SU-DHL-6 (cell line): ENCODE results near the gene NDUFA8.

Experiments
- H2AFZ ChIP-seq: fragments of 200-600 bp; sonication (generic); 2 replicates; pipeline ENCODE4 v1.6.1; 2014; ENCODE audit warnings: low read depth, mild to moderate bottlenecking, moderate library complexity, mixed read lengths, antibody characterized with exemption, low read length; ENCODE audit not compliant: severe bottlenecking
- H3F3A ChIP-seq: fragments of 200-600 bp; shearing (Covaris generic); 2 replicates; pipeline ENCODE4 v1.6.0; 2016; ENCODE audit warnings: antibody characterized with exemption, mild to moderate bottlenecking; ENCODE audit not compliant: insufficient read depth
- H3K27ac ChIP-seq: fragments of 200-600 bp; sonication (generic); 2 replicates; pipeline ENCODE4 v1.5.1; 2016; ENCODE audit warnings: low read depth, mild to moderate bottlenecking, low read length, moderate library complexity, mixed read lengths
- H3K27me3 ChIP-seq: fragments of 200-600 bp; sonication (generic), shearing (Covaris generic); 2 replicates; pipeline ENCODE4 v1.6.0; 2014; ENCODE audit warnings: mild to moderate bottlenecking, low read length
- H3K36me3 ChIP-seq: fragments of 200-600 bp; sonication (generic); 2 replicates; pipeline ENCODE4 v1.6.1; 2014; ENCODE audit warnings: mild to moderate bottlenecking, low read length, mixed read lengths
- H3K4me2 ChIP-seq: fragments of 300-600, 200-600 bp; shearing (Covaris generic), sonication (generic); 2 replicates; pipeline ENCODE4 v1.6.0; 2014; ENCODE audit warnings: low read length, low read depth, mild to moderate bottlenecking; ENCODE audit not compliant: poor library complexity, severe bottlenecking
- H3K4me3 ChIP-seq: fragments of 200-600 bp; sonication (generic); 2 replicates; pipeline ENCODE4 v1.5.1; 2014; ENCODE audit warnings: antibody characterized with exemption, low read length, mild to moderate bottlenecking, mixed read lengths; ENCODE audit not compliant: insufficient read depth, poor library complexity, severe bottlenecking
- H3K79me2 ChIP-seq: fragments of 200-600 bp; sonication (generic); 2 replicates; pipeline ENCODE4 v1.6.1; 2014; ENCODE audit warnings: mild to moderate bottlenecking, low read length, moderate library complexity; ENCODE audit not compliant: insufficient read depth
- H3K9ac ChIP-seq: fragments of 200-600 bp; sonication (generic); 2 replicates; pipeline ENCODE4 v1.7.0; 2014; ENCODE audit warnings: mild to moderate bottlenecking, low read length
- H3K9me2 ChIP-seq: fragments of 200-600 bp; sonication (generic); replicated peaks from 2 replicates; pipeline ENCODE4 v1.6.1; 2014; ENCODE audit warnings: low read length; ENCODE audit not compliant: insufficient read depth
- H3K9me3 ChIP-seq: fragments of 200-600 bp; sonication (generic); 2 replicates; pipeline ENCODE4 v1.6.1; 2014; ENCODE audit warnings: low read length, mixed read lengths; ENCODE audit not compliant: insufficient read depth
- H4K20me1 ChIP-seq: fragments of 200-600 bp; sonication (generic); 2 replicates; pipeline ENCODE4 v1.6.1; 2014; ENCODE audit warnings: low read depth, mild to moderate bottlenecking, antibody characterized with exemption, low read length, moderate library complexity, mixed read lengths
- CTCF ChIP-seq: fragments of 200-600 bp; sonication (generic); IDR thresholded peaks from one replicate; pipeline ENCODE4 v1.5.1; 2017; ENCODE audit warnings: antibody characterized with exemption, mild to moderate bottlenecking, low read length, moderate library complexity; ENCODE audit not compliant: insufficient read depth, poor library complexity, severe bottlenecking
- EZH2phosphoT487 ChIP-seq: fragments of 200-600 bp; sonication (generic), shearing (Covaris generic); conservative IDR thresholded peaks from 2 replicates; pipeline ENCODE4 v1.6.1; 2018; ENCODE audit warnings: mild to moderate bottlenecking, antibody characterized with exemption, low read length, moderate library complexity, mixed read lengths

NDUFA8 gene

GRCh38 chr9:122121391-122121790 is 38.2 kb downstream of the NDUFA8 start:
- TF ChIP-seq CTCF: no peak
- TF ChIP-seq EZH2phosphoT487: no peak
- H3K9me2 ChIP-seq: no peaks in the 10 kb centered on the region

GRCh38 chr9:122120316-122121071 is 39.1 kb downstream of the NDUFA8 start:
- no peaks in the 10 kb centered on the region for H4K20me1 ChIP-seq
- TF ChIP-seq EZH2phosphoT487 (no peak), CTCF (no peak)
- H3K9me2 ChIP-seq: no peaks in the 10 kb centered on the region

More at GRCh38 chr9:122121391-122121790, 38.2 kb downstream of the NDUFA8 start:
- Histone ChIP-seq H3K4me2 (no peak overlapping the region), H3K4me3 (no peak overlapping the region), H4K20me1 (no peaks in the 10 kb centered on the region), H2AFZ (no peak overlapping the region), H3K36me3 (no peaks in the 10 kb centered on the region), H3K79me2 (no peaks in the 10 kb centered on the region), H3K27me3 (no peaks in the 10 kb centered on the region), H3K9ac (no peak overlapping the region), H3K9me3 (no peaks in the 10 kb centered on the region), H3K27ac (no peak overlapping the region), H3F3A (no peaks in the 10 kb centered on the region)

GRCh38 chr9:122119721-122120120 is 39.9 kb downstream of the NDUFA8 start:
- Histone ChIP-seq H3K4me2 (no peak overlapping the region), H3K27ac (no peak overlapping the region), H3K36me3 (no peaks in the 10 kb centered on the region), H3K9me3 (no peaks in the 10 kb centered on the region), H2AFZ (no peak overlapping the region), H3K4me3 (no peak overlapping the region), H3F3A (no peaks in the 10 kb centered on the region), H3K79me2 (no peaks in the 10 kb centered on the region), H4K20me1 (no peaks in the 10 kb centered on the region), H3K27me3 (no peaks in the 10 kb centered on the region), H3K9ac (no peak overlapping the region), H3K9me2 (no peaks in the 10 kb centered on the region)
- no peak for TF ChIP-seq CTCF

More at GRCh38 chr9:122120316-122121071, 39.1 kb downstream of the NDUFA8 start:
- Histone ChIP-seq H3K4me2 (no peak overlapping the region), H3K4me3 (no peak overlapping the region), H3K9ac (no peak overlapping the region), H3K27me3 (no peaks in the 10 kb centered on the region), H3F3A (no peaks in the 10 kb centered on the region), H3K27ac (no peak overlapping the region), H3K9me3 (no peaks in the 10 kb centered on the region), H3K79me2 (no peaks in the 10 kb centered on the region), H3K36me3 (no peaks in the 10 kb centered on the region), H2AFZ (no peak overlapping the region)
